Psoas muscle (tissue), 8 donors: Measurements from ENCODE around the gene SMARCA4. TPM values are rescaled to one million over a fixed set of nuclear protein-coding genes. Genes with fewer than 3 reads are reported as not detected.

Source experiments
- ATAC-seq, 4 donors: fragments of 200-7000 bp; cut with Tn5 transposase; one replicate each; pipeline ENCODE4 v1.9.1; 2020; ENCODE audit warnings: moderate library complexity in 3 of 4, mild to moderate bottlenecking in 2 of 4
- DNase-seq, 2 donors: peaks; one replicate each; pipeline ENCODE4 v3.0.0-alpha.2; 2020
- H3K27ac ChIP-seq: fragments of 200-600 bp; one replicate; pipeline ENCODE4 v1.8.0; 2022
- H3K27me3 ChIP-seq, 3 donors: fragments of 200-600 bp in 1 of 3; one replicate each; pipeline versions ENCODE4 v1.6.1 to v1.8.0; 2013 to 2022; ENCODE audit warnings: low read length in 2 of 3, mild to moderate bottlenecking in 2 of 3, moderate library complexity in 1 of 3; ENCODE audit not compliant: insufficient read depth in 3 of 3
- H3K36me3 ChIP-seq, 2 donors: fragments of 200-600 bp in 1 of 2; one replicate each; pipeline versions ENCODE4 v1.6.1 to v1.8.0; 2013 to 2022; ENCODE audit warnings: low read depth in 1 of 2, mild to moderate bottlenecking in 1 of 2, moderate library complexity in 1 of 2; ENCODE audit not compliant: insufficient read depth in 1 of 2
- H3K4me1 ChIP-seq: fragments of 200-600 bp; one replicate; pipeline ENCODE4 v1.8.0; 2022
- H3K4me3 ChIP-seq: fragments of 200-600 bp; one replicate; pipeline ENCODE4 v1.8.0; 2022; ENCODE audit warnings: mild to moderate bottlenecking
- H3K9me3 ChIP-seq: fragments of 200-600 bp; one replicate; pipeline ENCODE4 v1.8.0; 2022
- WGBS, 3 donors: extraction: QIAGEN DNeasy Blood & Tissue Kit; methylation state at CpG; one replicate each; pipeline versions ENCODE4 v1.1.6 to v1.1.7; 2013; 5-methylcytosine and 5-hydroxymethylcytosine counted together
- intact Hi-C, 2 donors: fragments of 100-400 bp; cut with DNase I; formaldehyde crosslinking; loops; one replicate each; pipeline versions ENCODE4 v1.11.0 to v1.14.2; 2022
- polyA plus RNA-seq, 3 donors: library from polyadenylated mRNA; stranded (reverse); fragments of 200-250 nt; gene quantifications; one replicate each; pipeline ENCODE4 v1.2.3, GENCODE V29; 2013
- total RNA-seq, 4 donors: library from RNA; stranded (reverse); fragmentation: NEBNext Ultra II Directional in 2 of 4; extraction: Animal tissue kit (Norgen Biotek cat#: 25700) in 2 of 4; gene quantifications; one replicate each; pipeline versions ENCODE4 v1.2.1 to v1.2.4, GENCODE V29; 2021 to 2023
- TF ChIP-seq, protein P1 (sequence below): fragments of 200-600 bp; IDR thresholded peaks from one replicate; pipeline ENCODE4 v1.8.0; 2022; ENCODE audit warnings: antibody characterized with exemption
- donor health status: healthy with polysubstance abuse.
- donor health status: DM: no; HTN: no; CAD: no; lungs with moderate emphysema.
- donor health status: Bipolar disorder and iron deficiency.
- donor health status: healthy.
- donor health status: DM: yes; HTN: yes; CAD: no.
- donor health status: DM: no; HTN: no; CAD: no.
- donor health status: DM: no; HTN: no; CAD: no.
- donor health status: DM: yes; HTN: yes; CAD: no.

SMARCA4 gene
- total and polyA plus RNA-seq, 7 donors, result 34.8 to 124 (median 51.9) TPM

GRCh38 chr19:11063434-11063833 is 102.6 kb downstream of the SMARCA4 start:
- Histone ChIP-seq H3K27me3 (no peaks in the 10 kb centered on the region), H3K4me3 (no peak overlapping the region), H3K4me1 (no peaks in the 10 kb centered on the region), H3K36me3 (peaks cover 0 to 61% of the 10 kb centered on the region in 2 donors), H3K27ac (no peak overlapping the region), H3K9me3 (no peaks in the 10 kb centered on the region)
- WGBS, 3 donors, result 82 to 89% (median 86%) methylated on average over 3 of the region's 3 CpGs
- TF ChIP-seq, protein P1, sequence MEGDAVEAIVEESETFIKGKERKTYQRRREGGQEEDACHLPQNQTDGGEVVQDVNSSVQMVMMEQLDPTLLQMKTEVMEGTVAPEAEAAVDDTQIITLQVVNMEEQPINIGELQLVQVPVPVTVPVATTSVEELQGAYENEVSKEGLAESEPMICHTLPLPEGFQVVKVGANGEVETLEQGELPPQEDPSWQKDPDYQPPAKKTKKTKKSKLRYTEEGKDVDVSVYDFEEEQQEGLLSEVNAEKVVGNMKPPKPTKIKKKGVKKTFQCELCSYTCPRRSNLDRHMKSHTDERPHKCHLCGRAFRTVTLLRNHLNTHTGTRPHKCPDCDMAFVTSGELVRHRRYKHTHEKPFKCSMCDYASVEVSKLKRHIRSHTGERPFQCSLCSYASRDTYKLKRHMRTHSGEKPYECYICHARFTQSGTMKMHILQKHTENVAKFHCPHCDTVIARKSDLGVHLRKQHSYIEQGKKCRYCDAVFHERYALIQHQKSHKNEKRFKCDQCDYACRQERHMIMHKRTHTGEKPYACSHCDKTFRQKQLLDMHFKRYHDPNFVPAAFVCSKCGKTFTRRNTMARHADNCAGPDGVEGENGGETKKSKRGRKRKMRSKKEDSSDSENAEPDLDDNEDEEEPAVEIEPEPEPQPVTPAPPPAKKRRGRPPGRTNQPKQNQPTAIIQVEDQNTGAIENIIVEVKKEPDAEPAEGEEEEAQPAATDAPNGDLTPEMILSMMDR, result no peak
- DNase-seq, result no peak
- intact Hi-C loops, result no loop called here
- ATAC-seq, result no peak

DNA sequence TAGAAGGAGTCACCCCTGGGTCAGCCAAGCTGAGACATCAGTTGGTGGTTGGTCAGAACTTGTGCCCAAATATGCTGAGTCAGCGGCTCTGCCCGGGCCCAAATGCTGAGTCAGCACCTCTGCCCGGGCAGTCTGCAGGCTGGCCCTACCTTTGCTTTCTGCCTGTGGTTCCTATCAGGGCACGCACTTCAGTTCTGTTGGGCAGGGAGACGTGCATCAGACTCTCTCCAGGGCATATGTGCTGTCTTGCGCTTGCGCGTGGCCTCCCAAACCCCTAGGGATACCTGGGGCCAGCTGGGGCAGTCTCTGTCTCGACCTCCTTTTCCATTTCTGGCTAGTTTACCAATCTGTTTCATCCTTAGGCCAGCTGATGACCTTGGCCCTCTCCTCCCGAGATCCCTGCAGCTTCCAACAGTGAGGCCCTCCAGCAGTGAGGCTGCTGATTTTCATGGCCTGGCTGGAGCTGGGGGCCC is 104.0 kb downstream of the SMARCA4 start:
- 60 to 74% (median 63%) methylated on average over 10 of the region's 10 CpGs for WGBS, 3 donors
- H3K27me3 ChIP-seq, result no peaks in the 10 kb centered on the region
- DNase-seq (peak in 1 of 2 donors; percentile 28), ATAC-seq (peak; percentile 26 to 49 (median 40))
- no peaks in the 10 kb centered on the region for H3K9me3 ChIP-seq
- TF ChIP-seq, protein P1, result no peak
- no peak overlapping the region for H3K4me3 ChIP-seq
- no peaks in the 10 kb centered on the region for H3K4me1 ChIP-seq
- intact Hi-C loops, result no loop called here
- no peak overlapping the region for H3K27ac ChIP-seq
- H3K36me3 ChIP-seq, result peaks cover 0 to 47% of the 10 kb centered on the region in 2 donors

DNA sequence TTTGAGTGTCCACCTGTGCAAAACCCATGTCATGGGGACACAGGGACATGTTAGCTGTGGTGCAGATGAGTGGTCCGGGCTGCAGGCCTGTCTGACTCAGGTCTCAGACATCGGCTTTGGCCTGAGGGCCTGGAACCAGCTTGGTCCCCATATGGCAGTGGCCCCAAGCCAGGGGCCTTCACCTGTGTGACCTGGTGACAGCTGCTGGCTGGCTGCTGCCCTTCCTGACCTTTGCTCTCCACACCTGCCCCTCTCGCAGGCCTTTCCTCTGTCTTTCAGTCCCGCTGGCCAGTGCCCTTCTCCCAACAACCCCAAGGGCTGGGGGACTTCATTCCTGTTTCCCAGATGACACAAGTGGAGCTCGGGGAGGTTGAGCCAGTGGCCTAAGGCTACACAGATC is 105.5 kb downstream of the SMARCA4 start:
- ATAC-seq (no peak), DNase-seq (no peak)
- intact Hi-C loops, result no loop called here
- WGBS, 3 donors, result 90 to 93% (median 91%) methylated on average over 5 of the region's 5 CpGs
- Histone ChIP-seq H3K27me3 (no peaks in the 10 kb centered on the region), H3K36me3 (peaks cover 0 to 34% of the 10 kb centered on the region in 2 donors), H3K4me1 (no peaks in the 10 kb centered on the region), H3K27ac (no peak overlapping the region), H3K9me3 (no peaks in the 10 kb centered on the region), H3K4me3 (no peak overlapping the region)
- TF ChIP-seq, protein P1, result no peak

DNA sequence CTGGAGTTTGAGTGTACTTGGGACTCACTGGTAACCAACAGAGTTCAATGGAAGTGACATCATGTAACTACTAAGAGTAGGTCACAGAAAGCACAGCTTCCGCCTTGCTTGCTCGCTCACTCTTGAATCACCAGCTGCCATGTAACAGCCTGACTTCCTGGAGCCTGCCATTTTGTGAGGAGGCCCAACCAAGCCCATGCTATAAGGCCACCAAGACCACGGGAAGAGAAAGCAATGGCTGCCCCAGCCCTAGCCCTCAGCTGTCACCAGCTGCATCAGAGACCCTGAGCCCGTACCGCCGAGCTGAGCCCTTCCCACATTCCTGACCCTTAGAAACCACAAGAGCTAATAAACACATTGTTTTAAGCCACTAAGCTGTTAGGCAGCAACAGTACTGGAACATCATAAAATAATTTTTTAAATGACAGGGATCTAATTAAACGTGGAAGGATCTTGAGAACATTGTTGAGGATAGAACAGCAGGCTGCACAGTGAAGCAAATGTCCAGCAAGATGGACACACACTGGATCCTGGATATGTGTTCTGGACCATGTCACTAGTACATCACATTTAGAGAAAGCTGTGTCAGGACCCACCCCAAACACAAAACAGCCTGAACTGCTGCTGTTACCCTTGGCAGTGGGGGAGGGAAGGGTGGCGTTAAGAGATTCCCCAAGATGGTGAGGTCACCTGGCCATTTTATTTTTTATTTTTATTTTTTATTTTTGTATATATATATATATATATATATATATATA is 106.7 kb downstream of the SMARCA4 start:
- no peak overlapping the region for H3K4me3 ChIP-seq
- 95 to 96% (median 95%) methylated on average over 8 of the region's 8 CpGs for WGBS, 3 donors
- no peak for ATAC-seq
- no peaks in the 10 kb centered on the region for H3K27me3 ChIP-seq
- TF ChIP-seq, protein P1, result no peak
- H3K9me3 ChIP-seq, result no peaks in the 10 kb centered on the region
- no peak overlapping the region for H3K27ac ChIP-seq
- peaks cover 0 to 23% of the 10 kb centered on the region in 2 donors for H3K36me3 ChIP-seq
- DNase-seq, result no peak
- H3K4me1 ChIP-seq, result no peaks in the 10 kb centered on the region
- intact Hi-C loops, result no loop called here
